K562 (cell line): ENCODE data around the gene FBXL2. TPM values are rescaled to one million over a fixed set of nuclear protein-coding genes. Genes with fewer than 3 reads are reported as not detected.

Experiments used
- ATAC-seq: fragments of 200-7000 bp; cut with Tn5 transposase; 3 replicates; pipeline ENCODE4 v1.9.1; 2020; ENCODE audit warnings: moderate library complexity
- BruUV-seq: library from RNA; stranded (reverse); fragments of 400-500 nt; replicated peaks from 2 replicates; lab custom pipeline; 2021; lab: Mats Ljungman, UMichigan
- CTCF ChIA-PET: fragments of 300-600 bp; formaldehyde crosslinking; extraction: SDS; loops from one replicate; lab custom pipeline; 2021; ENCODE audit warnings: low intra/inter-chr PET ratio; lab: Yijun Ruan, JAX
- POLR2A ChIA-PET: fragments of 300-600, 350-650 bp; sonication (Branson Sonifier 250); formaldehyde crosslinking; extraction: SDS; loops from one replicate; lab custom pipeline; 2021; ENCODE audit warnings: antibody characterized with exemption, inconsistent platforms; lab: Yijun Ruan, JAX
- DNase-seq, 4 experiments: peaks; one replicate each; pipeline versions ENCODE4 v3.0.0 to v3.0.0-alpha.2; 2011 to 2018; ENCODE audit warnings: low spot score in 3 of 4, mixed read lengths in 3 of 4; ENCODE audit errors: extremely low read depth in 1 of 4
- FAIRE-seq: peaks from 2 replicates; lab custom pipeline; 2011; peaks lifted over from hg19 to GRCh38; lab: Jason Lieb, UNC
- H2AFZ ChIP-seq: 2 replicates; pipeline ENCODE4 v1.6.0; 2011; ENCODE audit warnings: low read depth, low read length, control low read depth, inconsistent platforms
- H3K27ac ChIP-seq: fragments of 200-600 bp; 3 replicates; pipeline ENCODE4 v1.8.0; 2011; ENCODE audit warnings: low read depth, mild to moderate bottlenecking, control low read depth, inconsistent platforms, low read length, moderate library complexity, mixed read lengths; ENCODE audit errors: extremely low read depth
- H3K27me3 ChIP-seq, 2 experiments: fragments of 300-600 bp in 1 of 2; 2 replicates in 1 of 2; 3 replicates in 1 of 2; pipeline versions ENCODE4 v1.6.0 to v1.8.0; 2011; ENCODE audit warnings: inconsistent platforms in 2 of 2, low read length in 2 of 2, mild to moderate bottlenecking in 1 of 2, mixed read lengths in 1 of 2, moderate library complexity in 1 of 2; ENCODE audit not compliant: control insufficient read depth in 2 of 2, insufficient read depth in 2 of 2
- H3K36me3 ChIP-seq: fragments of 300-600 bp; 3 replicates; pipeline ENCODE4 v1.8.0; 2011; ENCODE audit warnings: mild to moderate bottlenecking, low read length, inconsistent platforms; ENCODE audit not compliant: control insufficient read depth, insufficient read depth
- H3K4me1 ChIP-seq, 2 experiments: fragments of 200-600 bp in 1 of 2; replicated peaks in 1 of 2; 2 replicates in 1 of 2; 3 replicates in 1 of 2; pipeline versions ENCODE4 v1.5.1 to v1.8.0; 2011; ENCODE audit warnings: inconsistent platforms in 2 of 2, low read length in 2 of 2, mild to moderate bottlenecking in 1 of 2, mixed read lengths in 1 of 2, moderate library complexity in 1 of 2; ENCODE audit not compliant: control insufficient read depth in 2 of 2, insufficient read depth in 2 of 2
- H3K4me2 ChIP-seq: 2 replicates; pipeline ENCODE4 v1.6.1; 2011; ENCODE audit warnings: low read length, control low read depth, inconsistent platforms, mixed read lengths; ENCODE audit not compliant: insufficient read depth
- H3K4me3 ChIP-seq: fragments of 200-600 bp; sonication (generic), shearing (Covaris generic); 2 replicates; pipeline ENCODE4 v1.5.1; 2016; ENCODE audit warnings: control low read depth, inconsistent platforms
- H3K79me2 ChIP-seq: fragments of 200-600 bp; 3 replicates; pipeline ENCODE4 v1.8.0; 2011; ENCODE audit warnings: low read length, inconsistent platforms; ENCODE audit not compliant: control insufficient read depth, insufficient read depth
- H3K9ac ChIP-seq, 2 experiments: 2 replicates each; pipeline versions ENCODE4 v1.6.0 to v1.6.1; 2011; ENCODE audit warnings: low read depth in 2 of 2, low read length in 2 of 2, control low read depth in 1 of 2, inconsistent platforms in 1 of 2, mild to moderate bottlenecking in 1 of 2, mixed read lengths in 1 of 2; ENCODE audit not compliant: insufficient read depth in 1 of 2
- H3K9me1 ChIP-seq: one replicate; pipeline ENCODE4 v1.6.0; 2011; ENCODE audit warnings: inconsistent platforms, mild to moderate bottlenecking, low read length, moderate library complexity; ENCODE audit not compliant: control insufficient read depth, insufficient read depth
- H3K9me3 ChIP-seq: replicated peaks from 2 replicates; pipeline ENCODE4 v1.5.1; 2011; ENCODE audit warnings: low read depth, low read length, inconsistent platforms; ENCODE audit not compliant: control insufficient read depth, insufficient read depth
- H4K20me1 ChIP-seq: replicated peaks from 2 replicates; pipeline ENCODE4 v1.6.1; 2011; ENCODE audit warnings: low read length, inconsistent platforms, mixed read lengths; ENCODE audit not compliant: control insufficient read depth, insufficient read depth
- BACH1 ChIP-seq: fragments of 200-800 bp; sonication (Bioruptor generic); IDR thresholded peaks from 2 replicates; pipeline ENCODE4 v1.6.1; 2016; ENCODE audit warnings: missing genetic modification characterization, missing compliant biosample characterization
- ETV5 ChIP-seq: sonication (generic); formaldehyde crosslinking; IDR thresholded peaks from 2 replicates; pipeline ENCODE4 v1.4.0; 2020; ENCODE audit warnings: low read depth, mild to moderate bottlenecking, missing genetic modification reagents
- FOSL1 ChIP-seq: fragments of 200-800 bp; sonication (Bioruptor generic); conservative IDR thresholded peaks from 2 replicates; pipeline ENCODE4 v1.6.1; 2016; ENCODE audit warnings: missing genetic modification characterization, missing compliant biosample characterization
- FOXA3 ChIP-seq, 2 experiments: fragments of 450-650 bp in 1 of 2; sonication (generic) in 1 of 2; formaldehyde crosslinking; IDR thresholded peaks in 1 of 2; conservative IDR thresholded peaks in 1 of 2; 2 replicates each; pipeline versions ENCODE4 v1.4.0 to v1.8.0; 2020 to 2022; ENCODE audit warnings: mild to moderate bottlenecking in 2 of 2, missing genetic modification reagents in 1 of 2
- GATAD2A ChIP-seq: fragments of 450-650 bp; IDR thresholded peaks from 2 replicates; pipeline ENCODE4 v1.6.1; 2017
- GMEB1 ChIP-seq: fragments of 250-450 bp; sonication (Bioruptor Pico); IDR thresholded peaks from 2 replicates; pipeline ENCODE4 v1.4.0; 2020; ENCODE audit warnings: mild to moderate bottlenecking
- KDM1A ChIP-seq, 2 experiments: fragments of 450-650 bp; IDR thresholded peaks; 2 replicates each; pipeline ENCODE4 v1.6.1; 2016; ENCODE audit warnings: mild to moderate bottlenecking in 2 of 2
- NELFE ChIP-seq: IDR thresholded peaks from 2 replicates; pipeline ENCODE4 v1.6.1; 2011; ENCODE audit warnings: mild to moderate bottlenecking; ENCODE audit not compliant: insufficient read depth, insufficient read length
- NKRF ChIP-seq: fragments of 450-650 bp; IDR thresholded peaks from 2 replicates; pipeline ENCODE4 v1.6.1; 2016; ENCODE audit warnings: borderline replicate concordance
- NR2C1 ChIP-seq, 2 experiments: fragments of 450-650 bp; IDR thresholded peaks; 2 replicates each; pipeline ENCODE4 v1.6.1; 2017; ENCODE audit warnings: mild to moderate bottlenecking in 2 of 2, antibody characterized with exemption in 1 of 2, inconsistent platforms in 1 of 2, missing compliant biosample characterization in 1 of 2, missing genetic modification characterization in 1 of 2
- POLR2G ChIP-seq: fragments of 200-400 bp; formaldehyde crosslinking; IDR thresholded peaks from 2 replicates; pipeline ENCODE4 v1.6.1; 2017; ENCODE audit warnings: low read depth, mild to moderate bottlenecking, antibody characterized with exemption, low read length, moderate library complexity
- POLR3G ChIP-seq: IDR thresholded peaks from 2 replicates; pipeline ENCODE4 v1.6.1; 2011; ENCODE audit not compliant: insufficient read length, insufficient replicate concordance; ENCODE audit errors: extremely low read depth
- SIN3B ChIP-seq: fragments of 450-650 bp; IDR thresholded peaks from 2 replicates; pipeline ENCODE4 v1.6.1; 2017; ENCODE audit warnings: low read depth, mild to moderate bottlenecking, moderate library complexity
- SRSF9 ChIP-seq: fragments of 200-400 bp; formaldehyde crosslinking; IDR thresholded peaks from 2 replicates; pipeline ENCODE4 v1.6.1; 2017; ENCODE audit warnings: low read depth, low read length, borderline replicate concordance
- TGIF2 ChIP-seq: sonication (generic); formaldehyde crosslinking; IDR thresholded peaks from 2 replicates; pipeline ENCODE4 v1.8.1; 2022; ENCODE audit warnings: mild to moderate bottlenecking, missing genetic modification reagents, moderate library complexity
- ZEB2 ChIP-seq: fragments of 450-650 bp; IDR thresholded peaks from 2 replicates; pipeline ENCODE4 v1.6.1; 2016
- ZNF140 ChIP-seq: fragments of 250-450 bp; sonication (Bioruptor Pico); IDR thresholded peaks from 2 replicates; pipeline ENCODE4 v1.8.0; 2021; ENCODE audit warnings: moderate library complexity, mild to moderate bottlenecking, inconsistent platforms
- ZNF316 ChIP-seq: fragments of 450-650 bp; IDR thresholded peaks from 2 replicates; pipeline ENCODE4 v1.6.1; 2016
- ZNF408 ChIP-seq: fragments of 250-450 bp; sonication (Bioruptor Pico); IDR thresholded peaks from 2 replicates; pipeline ENCODE4 v1.4.0; 2020; ENCODE audit warnings: low read depth, mild to moderate bottlenecking, moderate library complexity
- WGBS: fragments of 100-300 bp; shearing (Covaris generic); methylation state at CpG from one replicate; pipeline ENCODE4 v1.1.6; 2016; ENCODE audit warnings: low coverage, mixed read lengths; ENCODE audit not compliant: insufficient coverage; ENCODE audit errors: missing lambda C conversion rate; 5-methylcytosine and 5-hydroxymethylcytosine counted together
- in situ Hi-C: fragments of 300-500 bp; cut with MboI; formaldehyde crosslinking; loops from 4 replicates; pipeline ENCODE4 v1.15.0; 2018; ENCODE audit warnings: inconsistent platforms, mixed read lengths
- intact Hi-C: fragments of 100-400 bp; cut with micrococcal nuclease; formaldehyde crosslinking; loops from 2 replicates; pipeline ENCODE4 v1.14.2; 2022
- polyA plus RNA-seq, 8 experiments: library from polyadenylated mRNA; depleted of rRNA in 4 of 8; stranded (reverse) in 5 of 8; unstranded in 3 of 8; fragments of >200 nt; fragmentation: Nextera tagmentation in 2 of 8; fragmentation: Illumina TruSeq in 1 of 8; extraction: Ambion mirVana in 2 of 8; extraction: Trizol in 1 of 8; gene quantifications; 2 replicates each; pipeline versions ENCODE4 v1.2.1 to v1.2.3, GENCODE V29; 2011 to 2014; ENCODE audit warnings: inconsistent platforms in 1 of 8, missing spikeins in 1 of 8
- total RNA-seq, 7 experiments: library from RNA; depleted of rRNA in 6 of 7; stranded (reverse); fragments of >200 nt in 6 of 7; fragmentation: Illumina TruSeq in 2 of 7; extraction: Trizol in 2 of 7; gene quantifications; 2 replicates each; pipeline versions ENCODE4 v1.2.1 to v1.2.3, GENCODE V29; 2011 to 2021; ENCODE audit warnings: low replicate concordance in 1 of 7

The FBXL2 gene
- total and polyA plus RNA-seq, 9 of the 15 experiments (the other 6 are each of a cell fraction or from before 2014, with no cell fraction given) = 1.3 to 6.9 (median 1.9) TPM

- CTCF ChIA-PET = interaction anchor here (0.6 to 3.2 kb wide), 4 partner anchors 240 to 680 kb away, joined by 4 to 50 read pairs (median 8); no protein-coding TSS in a partner anchor
- POLR2A ChIA-PET = interaction anchor here (0.7 to 2.8 kb wide), 14 partner anchors 8 to 427 kb away, joined by 3 to 14 read pairs (median 4); no protein-coding TSS in a partner anchor
- Histone ChIP-seq H3K9ac (no peak overlapping the region), H3K4me3 (no peak overlapping the region), H2AFZ (peak overlapping the region; percentile 23; the same call in 1 of the 2 replicates), H3K27ac (no peak overlapping the region), H3K79me2 (no peaks in the 10 kb centered on the region), H3K9me1 (no peaks in the 10 kb centered on the region), H3K4me1 (no peaks in the 10 kb centered on the region; a peak in 2 of 5 replicates), H3K9me3 (no peaks in the 10 kb centered on the region), H3K36me3 (no peaks in the 10 kb centered on the region), H4K20me1 (no peaks in the 10 kb centered on the region), H3K4me2 (peak overlapping the region; percentile 28; the same call in 1 of the 2 replicates), H3K27me3 (no peaks in the 10 kb centered on the region)
- BruUV-seq = no TSS peak
- ATAC-seq (peak; percentile 81), FAIRE-seq (peak; percentile 94), DNase-seq (peak; percentile 56 to 71 (median 68))
- WGBS = 20% methylated on average over 14 of the region's 14 CpGs
- in situ Hi-C loops = loop anchor here (5.0 to 10.0 kb wide), 2 partner anchors 240 to 418 kb away; partner anchors contain the start of gene CCR4
- intact Hi-C loops = loop anchor here (1.0 to 5.0 kb wide), 3 partner anchors 115 to 425 kb away; no protein-coding TSS in a partner anchor
- TF ChIP-seq BACH1 (tag) (no peak), FOXA3 (CRISPR knock-in tag; conservative IDR thresholded peaks at IDR 0.05 in 1 of 2, IDR thresholded peaks at IDR 0.05 in 1 of 2) (no peak), POLR3G (no peak), SRSF9 (no peak), ZNF408 (CRISPR knock-in tag) (no peak), NKRF (no peak), KDM1A (IDR thresholded peaks at IDR 0.05) (peak in 1 of 2 experiments; percentile 63; a peak in 1 of 4 replicates), ZEB2 (peak; percentile 15; the same call in 1 of the 2 replicates), FOSL1 (peak; percentile 94), GATAD2A (no peak), ZNF140 (CRISPR knock-in tag) (no peak), ZNF316 (no peak), TGIF2 (CRISPR knock-in tag) (no peak), POLR2G (no peak), NR2C1 (IDR thresholded peaks at IDR 0.05) (no peak), NR2C1 (tag; IDR thresholded peaks at IDR 0.05) (no peak), SIN3B (no peak), NELFE (no peak), GMEB1 (CRISPR knock-in tag) (no peak), ETV5 (CRISPR knock-in tag) (no peak)
Observed at GRCh38 chr3:33372218-33373081, 95.2 kb downstream of the FBXL2 start.
